GM20000 (cell line): Measurements from ENCODE around the gene ATP1A2.

Source experiments
- DNase-seq: peaks from one replicate; pipeline ENCODE4 v3.0.0; 2012; ENCODE audit warnings: low spot score
- TF ChIP-seq, protein P1 (sequence below): IDR thresholded peaks from 2 replicates; pipeline ENCODE4 v1.5.1; 2012; ENCODE audit warnings: mild to moderate bottlenecking, control low read depth; ENCODE audit errors: extremely low read depth, missing control alignments

ATP1A2 gene

DNA sequence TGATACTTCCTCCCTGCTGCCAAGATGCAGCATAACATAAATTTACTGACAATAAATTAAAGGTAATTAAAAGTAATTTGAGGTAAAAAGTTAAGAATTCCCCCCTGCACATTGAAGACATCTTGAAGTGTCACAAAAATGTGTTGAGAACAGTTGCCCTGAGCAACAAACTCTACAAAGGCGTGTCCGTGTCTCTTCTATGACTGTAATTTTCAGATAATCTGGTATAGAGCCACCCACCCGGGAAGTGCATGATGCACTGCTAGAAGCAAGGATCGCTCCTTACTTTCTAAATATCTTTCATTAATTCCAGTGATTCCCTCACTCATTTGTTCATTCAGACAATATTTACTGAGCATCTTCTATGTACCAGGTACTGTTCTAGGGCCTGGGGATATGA is 63.8 kb downstream of the ATP1A2 start:
- TF ChIP-seq, protein P1, sequence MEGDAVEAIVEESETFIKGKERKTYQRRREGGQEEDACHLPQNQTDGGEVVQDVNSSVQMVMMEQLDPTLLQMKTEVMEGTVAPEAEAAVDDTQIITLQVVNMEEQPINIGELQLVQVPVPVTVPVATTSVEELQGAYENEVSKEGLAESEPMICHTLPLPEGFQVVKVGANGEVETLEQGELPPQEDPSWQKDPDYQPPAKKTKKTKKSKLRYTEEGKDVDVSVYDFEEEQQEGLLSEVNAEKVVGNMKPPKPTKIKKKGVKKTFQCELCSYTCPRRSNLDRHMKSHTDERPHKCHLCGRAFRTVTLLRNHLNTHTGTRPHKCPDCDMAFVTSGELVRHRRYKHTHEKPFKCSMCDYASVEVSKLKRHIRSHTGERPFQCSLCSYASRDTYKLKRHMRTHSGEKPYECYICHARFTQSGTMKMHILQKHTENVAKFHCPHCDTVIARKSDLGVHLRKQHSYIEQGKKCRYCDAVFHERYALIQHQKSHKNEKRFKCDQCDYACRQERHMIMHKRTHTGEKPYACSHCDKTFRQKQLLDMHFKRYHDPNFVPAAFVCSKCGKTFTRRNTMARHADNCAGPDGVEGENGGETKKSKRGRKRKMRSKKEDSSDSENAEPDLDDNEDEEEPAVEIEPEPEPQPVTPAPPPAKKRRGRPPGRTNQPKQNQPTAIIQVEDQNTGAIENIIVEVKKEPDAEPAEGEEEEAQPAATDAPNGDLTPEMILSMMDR: no peak
- no peak for DNase-seq

DNA sequence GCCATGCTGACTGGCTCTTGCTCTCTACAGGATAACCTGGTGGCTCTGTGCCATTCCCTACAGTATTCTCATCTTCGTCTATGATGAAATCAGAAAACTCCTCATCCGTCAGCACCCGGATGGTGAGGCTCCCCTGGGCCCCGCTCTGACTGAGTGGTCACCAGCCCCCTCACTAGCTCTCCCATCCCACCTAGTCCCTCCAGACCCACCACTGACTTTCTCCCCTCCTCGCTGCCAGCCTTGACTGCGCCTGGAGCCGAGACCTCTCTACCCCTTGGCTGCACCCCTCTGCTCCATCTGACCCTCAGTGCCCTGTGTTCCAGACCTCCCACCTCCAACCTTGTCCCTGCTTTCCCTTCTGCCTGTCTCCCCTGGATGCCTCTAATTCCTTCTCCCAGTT is 70.7 kb downstream of the ATP1A2 start:
- no peak for DNase-seq

DNA sequence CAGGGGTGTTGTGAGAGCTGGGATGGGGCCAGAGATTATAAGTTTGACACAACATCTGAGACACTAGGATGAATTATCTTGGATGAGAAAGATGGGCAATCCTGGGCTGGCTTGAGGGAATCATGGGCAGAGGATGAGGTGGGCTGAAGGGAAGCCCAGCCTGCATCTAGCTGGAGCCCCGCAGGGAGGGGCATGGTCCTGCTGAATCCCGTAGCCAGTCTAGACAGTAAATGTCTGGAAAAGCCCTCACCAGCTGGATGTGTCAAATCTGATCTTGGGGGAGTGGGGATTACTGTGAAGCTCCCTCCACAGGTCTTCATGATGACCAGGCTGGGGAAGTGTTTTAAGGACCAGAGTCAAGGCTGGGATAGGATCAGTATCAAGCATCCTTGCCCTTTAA is 71.2 kb downstream of the ATP1A2 start:
- TF ChIP-seq, protein P1: no peak
- no peak for DNase-seq

More for the DNA sequence above, 70.7 kb downstream of the ATP1A2 start:
- TF ChIP-seq, protein P1: no peak

DNA sequence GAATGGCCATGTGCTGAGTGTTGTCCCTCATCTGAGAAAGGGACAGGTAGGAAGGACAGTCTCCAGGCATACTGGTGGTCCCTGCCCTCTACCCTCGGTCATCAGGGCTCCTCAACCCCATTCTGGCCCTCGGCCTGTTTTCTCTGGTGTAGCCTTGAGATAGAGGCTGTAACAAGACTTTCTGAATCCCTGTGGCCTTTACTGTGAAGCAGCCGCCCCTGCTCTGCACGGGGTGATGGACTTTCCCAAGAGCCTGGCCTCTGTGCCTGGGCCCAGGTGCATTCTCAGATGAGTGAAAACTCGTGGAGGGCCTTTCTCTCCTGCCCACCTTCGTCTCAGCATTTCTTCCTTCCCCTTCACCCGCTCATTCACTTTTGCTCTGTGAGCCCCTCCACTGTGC is 71.8 kb downstream of the ATP1A2 start:
- DNase-seq: no peak
- TF ChIP-seq, protein P1: no peak

DNA sequence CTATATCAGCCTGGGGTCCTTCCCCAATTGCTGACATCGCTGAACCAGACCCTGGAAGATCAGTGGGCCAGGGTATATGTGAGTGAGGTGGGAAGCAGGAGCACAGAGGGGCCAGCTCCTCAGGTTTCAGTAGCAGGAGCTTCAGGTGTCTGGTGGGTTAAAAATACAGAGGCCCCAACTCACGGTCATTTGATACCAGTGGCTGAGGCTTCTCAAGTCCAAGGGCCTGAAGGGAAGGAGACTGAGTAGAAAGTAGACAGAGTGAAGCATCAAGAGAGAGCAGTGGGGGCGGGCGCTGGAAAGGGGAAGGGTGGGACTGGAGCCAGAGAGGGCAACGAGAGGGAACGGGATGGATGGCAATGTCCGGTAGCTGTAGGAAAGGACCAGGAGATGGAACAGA is 72.8 kb downstream of the ATP1A2 start:
- no peak for DNase-seq
- TF ChIP-seq, protein P1: no peak

DNA sequence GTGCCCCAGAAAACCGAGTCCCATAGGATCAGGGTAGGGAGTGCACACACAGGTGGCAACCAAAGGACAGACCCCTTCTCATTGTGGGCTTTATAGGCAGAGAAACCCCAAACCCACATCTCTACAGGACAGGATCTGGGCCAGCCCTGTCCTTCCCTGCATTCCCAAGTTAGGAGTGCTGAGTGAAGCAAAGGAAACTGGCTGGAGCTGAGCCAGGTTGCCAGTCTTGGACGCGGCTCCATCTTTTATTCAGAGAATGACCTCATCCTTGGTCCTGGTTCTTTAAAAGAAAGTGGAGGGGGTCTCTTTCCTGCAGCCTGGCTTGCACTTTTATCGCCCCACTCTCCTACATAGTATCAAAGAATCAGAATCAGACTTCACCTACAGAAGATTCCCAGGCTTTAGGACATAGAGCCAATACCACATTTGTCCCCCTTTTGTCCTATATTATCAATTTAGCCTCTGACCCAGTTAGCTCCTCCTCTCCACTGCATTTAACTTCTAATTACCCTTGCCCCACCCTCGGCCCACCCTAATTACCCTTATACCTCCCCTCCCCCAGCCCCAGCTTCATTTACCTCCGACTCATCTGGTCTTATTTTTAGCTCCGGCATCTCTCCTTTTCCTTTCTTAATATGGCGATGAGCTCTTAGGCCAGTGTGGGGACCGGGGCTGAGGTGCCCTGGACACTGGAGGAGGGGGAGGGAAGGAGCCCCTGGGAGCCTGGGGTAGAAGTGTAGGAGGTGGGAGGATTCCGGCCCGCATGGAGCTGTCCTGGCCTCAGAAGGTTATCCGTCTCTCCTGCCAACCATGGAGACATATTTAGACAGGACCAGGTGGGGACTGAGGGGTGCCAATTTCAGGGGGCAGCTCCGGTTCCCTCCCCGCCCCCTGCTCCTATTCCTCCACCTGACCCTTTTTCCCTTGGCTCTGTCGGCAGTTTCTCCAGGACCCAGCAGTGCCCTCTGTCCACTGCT is 74.4 kb downstream of the ATP1A2 start, which contains the start of gene CASQ1:
CASQ1 (plus strand) TSS at position 927 of the 977 bp plus-strand sequence. CDS start 177 bp downstream, outside the sequence.
- TF ChIP-seq, protein P1: no peak
- no peak for DNase-seq

DNA sequence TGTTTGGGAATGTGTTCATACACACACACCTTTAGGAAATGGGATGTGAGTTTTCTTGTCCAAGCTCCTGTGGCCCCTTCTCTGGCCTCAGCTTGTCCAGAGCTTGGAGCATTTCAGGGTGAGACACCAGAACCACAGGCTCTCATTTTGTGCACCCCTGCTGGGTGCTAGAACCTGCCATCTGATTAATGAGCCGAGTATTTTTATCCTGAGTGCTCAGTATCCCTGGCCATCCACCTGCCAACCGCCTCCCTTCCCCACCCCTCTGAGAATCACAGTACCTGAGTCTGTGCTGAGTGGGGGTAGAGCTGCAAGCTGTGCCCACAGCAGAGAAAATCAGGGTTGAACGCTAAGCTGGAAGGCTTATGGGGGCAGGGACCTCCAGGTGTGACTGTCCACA is 76.2 kb downstream of the ATP1A2 start:
- no peak for DNase-seq
- TF ChIP-seq, protein P1: no peak
